Measurements from ENCODE around the gene TECR. TPM values are rescaled to one million over a fixed set of nuclear protein-coding genes. Genes with fewer than 3 reads are reported as not detected.
"Not testable (repeated sequence)": the region's sequence is repeated elsewhere in the genome, so short reads cannot be mapped to it uniquely, and the experiment has no call there.

TECR gene
- total RNA-seq, 1 donor from 2014 or later = 123 TPM

DNA sequence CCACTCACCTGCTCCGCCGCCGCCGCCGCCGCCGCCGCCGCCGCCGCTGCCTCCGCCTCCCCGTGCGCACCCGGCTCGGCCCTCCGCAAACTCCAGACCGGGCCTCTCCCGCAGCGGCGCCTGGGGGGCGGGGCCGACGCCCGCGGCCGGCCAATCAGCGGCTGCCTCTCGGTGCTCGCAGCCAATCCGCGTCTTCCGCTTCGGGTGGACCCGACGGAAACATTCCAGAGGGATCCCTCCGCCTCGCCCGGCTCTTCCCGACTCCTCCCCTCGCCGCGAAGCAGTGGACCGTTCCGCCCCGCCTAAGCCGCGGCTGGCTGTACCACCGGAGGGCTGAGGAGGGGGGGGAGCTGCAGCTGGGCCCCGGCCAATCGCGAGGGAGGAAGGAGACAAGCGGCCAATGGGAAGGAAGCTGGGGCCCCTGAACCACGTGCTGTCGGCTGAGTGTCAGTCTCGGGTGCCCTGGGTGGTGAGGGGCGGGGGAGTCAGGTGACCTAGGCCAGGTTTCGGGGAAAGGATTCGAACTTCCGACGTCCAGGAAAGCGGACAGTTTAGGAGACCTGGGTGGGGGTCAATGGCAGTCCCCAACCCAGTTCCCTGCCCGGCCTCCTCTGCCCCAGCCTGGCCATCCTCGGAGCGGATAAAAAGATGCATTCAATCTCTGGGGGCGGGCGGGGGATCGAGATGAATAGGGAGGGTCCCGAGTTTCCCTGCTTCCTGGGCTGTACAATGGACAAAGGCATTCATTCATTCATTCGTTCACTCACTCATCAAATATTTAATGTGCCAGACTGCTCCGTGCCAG, 33.2 kb upstream of the TECR start, which contains the start of gene GIPC1:
TSS of gene GIPC1 (minus strand) at position 99 of the 805 bp plus-strand sequence. CDS start 13,151 bp downstream, outside the sequence.
- DNase-seq = peak; percentile 98
- Histone ChIP-seq H3K4me3 (peak within 1 kb of the TSS; percentile 91), H3K9me3 (no peaks in the 10 kb centered on the region), H3K27ac (peak within 1 kb of the TSS; percentile 80), H3K27me3 (no peaks in the 10 kb centered on the region), H3K36me3 (no peaks in the 10 kb centered on the region), H3K4me1 (peaks cover 29% of the 10 kb centered on the region)
- intact Hi-C loops (cut with DNase I) = no loop called here
- TF ChIP-seq CTCF (IDR thresholded peaks at IDR 0.05) = no peak
- ATAC-seq = peak; percentile 97

DNA sequence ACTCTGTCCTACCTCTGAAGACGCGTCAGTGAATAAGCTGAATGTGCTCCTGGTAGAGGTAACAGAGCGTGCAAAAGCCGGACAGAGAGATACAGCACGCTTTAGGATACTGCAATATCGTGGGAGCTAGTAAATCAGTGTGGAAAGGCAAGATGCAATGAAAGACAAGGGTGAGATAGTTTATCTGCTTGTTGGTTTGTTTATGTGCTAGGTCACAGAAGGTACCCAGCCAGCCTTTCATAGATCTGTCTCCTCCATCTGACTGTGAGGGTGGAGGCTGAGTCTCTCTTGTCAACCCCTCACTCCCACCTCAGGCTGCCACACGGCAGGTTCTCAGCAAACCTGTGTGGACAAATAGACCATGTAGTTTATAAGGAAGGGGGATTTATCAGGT, 32.6 kb upstream of the TECR start:
- Histone ChIP-seq H3K4me3 (peak overlapping the region; percentile 91), H3K9me3 (no peaks in the 10 kb centered on the region), H3K27me3 (no peaks in the 10 kb centered on the region), H3K27ac (peak overlapping the region; percentile 80), H3K36me3 (no peaks in the 10 kb centered on the region), H3K4me1 (peaks cover 29% of the 10 kb centered on the region)
- DNase-seq (no peak), ATAC-seq (no peak)
- TF ChIP-seq CTCF (IDR thresholded peaks at IDR 0.05) = no peak
- intact Hi-C loops (cut with DNase I) = no loop called here

DNA sequence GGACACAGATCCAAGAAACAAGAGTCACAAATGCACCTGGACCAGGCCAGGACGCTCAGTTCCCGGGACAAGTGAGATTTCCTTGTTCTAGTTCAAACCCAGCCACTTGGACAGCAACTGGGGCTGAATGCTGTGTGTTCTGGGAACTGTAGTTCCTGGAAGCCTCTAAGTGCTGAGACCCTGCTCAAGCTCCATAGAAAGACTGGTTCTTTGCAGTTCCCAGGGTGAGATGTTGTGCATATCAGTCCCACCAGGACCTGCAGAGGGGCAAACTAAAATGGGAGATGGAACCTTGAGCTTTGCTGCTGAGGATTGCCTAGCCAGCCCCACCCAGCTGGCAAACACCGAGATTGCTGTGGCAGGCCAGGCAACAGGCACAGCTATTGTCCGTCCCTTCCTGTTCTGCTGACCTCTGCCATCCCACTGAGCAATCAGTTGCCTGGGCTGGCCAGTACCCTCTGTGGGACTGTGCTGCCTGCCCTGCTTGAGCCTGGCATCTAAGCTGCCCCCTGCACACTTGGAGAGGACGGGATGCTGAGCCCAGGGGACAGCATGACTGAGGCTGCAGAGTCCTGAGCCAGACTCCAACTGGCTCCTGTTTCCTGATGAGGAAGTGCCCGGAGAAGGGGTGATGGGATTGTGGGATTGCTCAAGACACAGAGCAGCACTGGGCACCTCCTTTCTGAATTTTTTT, 32.0 kb upstream of the TECR start:
- Histone ChIP-seq H3K4me3 (no peak overlapping the region), H3K36me3 (no peaks in the 10 kb centered on the region), H3K4me1 (peaks cover 31% of the 10 kb centered on the region), H3K9me3 (no peaks in the 10 kb centered on the region), H3K27me3 (no peaks in the 10 kb centered on the region), H3K27ac (peak overlapping the region; percentile 80)
- peak; percentile 9 for ATAC-seq
- no peak for TF ChIP-seq CTCF (IDR thresholded peaks at IDR 0.05)
- intact Hi-C loops (cut with DNase I) = no loop called here
- peak; percentile 71 for DNase-seq

DNA sequence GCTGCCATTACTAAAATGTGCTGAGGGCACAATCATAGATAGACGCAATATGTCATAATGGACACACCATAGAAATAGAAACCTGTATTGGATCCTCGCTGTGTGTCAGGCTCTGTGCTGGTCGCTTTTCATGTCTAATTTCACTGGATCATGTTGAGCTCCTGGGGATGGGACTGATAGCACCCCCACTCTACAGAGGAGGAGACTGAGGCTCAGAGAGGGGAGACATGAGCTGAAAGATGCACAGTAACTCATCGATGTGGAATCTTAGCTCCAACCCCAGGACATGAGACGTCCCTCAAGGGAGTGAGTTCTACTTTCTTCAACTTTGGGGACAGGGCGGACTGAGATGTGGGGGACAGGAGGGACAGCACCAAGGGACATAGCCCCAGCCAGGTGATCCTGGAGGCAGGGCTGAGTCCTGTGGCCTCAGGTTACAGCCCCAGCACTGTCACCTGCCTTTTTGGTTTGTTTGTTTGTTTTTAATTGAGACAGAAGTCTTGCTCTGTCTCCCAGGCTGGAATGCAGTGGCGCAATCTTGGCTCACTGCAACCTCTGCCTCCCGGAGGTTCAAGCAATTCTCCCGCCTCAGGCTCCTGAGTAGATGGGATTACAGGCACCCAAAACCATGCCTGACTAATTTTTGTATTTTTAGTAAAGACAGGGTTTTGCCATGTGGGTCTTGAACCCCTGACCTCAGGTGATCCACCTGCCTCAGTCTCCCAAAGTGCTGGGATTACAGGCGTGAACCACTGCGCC, 26.9 kb upstream of the TECR start:
- H3K4me3 ChIP-seq = no peak overlapping the region
- H3K27me3 ChIP-seq = no peaks in the 10 kb centered on the region
- H3K9me3 ChIP-seq = no peaks in the 10 kb centered on the region
- H3K27ac ChIP-seq = no peak overlapping the region
- peaks cover 17% of the 10 kb centered on the region for H3K4me1 ChIP-seq
- ATAC-seq = peak; percentile 36
- intact Hi-C loops (cut with DNase I) = no loop called here
- no peaks in the 10 kb centered on the region for H3K36me3 ChIP-seq
- no peak for TF ChIP-seq CTCF (IDR thresholded peaks at IDR 0.05)
- DNase-seq = no peak

GRCh38 chr19:14503285-14503684, 26.1 kb upstream of the TECR start:
- peaks cover 17% of the 10 kb centered on the region for H3K4me1 ChIP-seq
- no peaks in the 10 kb centered on the region for H3K36me3 ChIP-seq
- ATAC-seq (no peak), DNase-seq (no peak)
- intact Hi-C loops (cut with DNase I) = no loop called here
- H3K27ac ChIP-seq = no peak overlapping the region
- no peaks in the 10 kb centered on the region for H3K27me3 ChIP-seq
- no peak overlapping the region for H3K4me3 ChIP-seq
- no peak for TF ChIP-seq CTCF (IDR thresholded peaks at IDR 0.05)
- no peaks in the 10 kb centered on the region for H3K9me3 ChIP-seq

DNA sequence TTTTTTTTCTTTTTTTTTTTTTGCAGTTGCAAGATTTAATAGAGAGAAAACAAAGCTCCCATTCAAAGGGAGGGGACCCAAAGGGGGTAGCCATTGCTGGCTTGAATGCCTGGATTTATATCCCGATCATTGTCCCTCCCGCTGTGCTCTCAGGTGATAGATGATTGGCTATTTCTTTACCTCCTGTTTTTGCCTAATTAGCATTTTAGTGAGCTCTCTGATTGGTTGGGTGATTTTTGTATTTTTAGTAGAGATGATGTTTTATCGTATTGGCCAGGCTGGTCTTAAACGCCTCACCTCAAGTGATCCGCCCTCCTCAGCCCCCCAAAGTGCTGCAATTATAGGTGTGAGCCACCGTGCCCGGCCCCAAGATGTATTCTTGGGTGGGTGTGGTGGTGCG, 24.8 kb upstream of the TECR start:
- peaks cover 22% of the 10 kb centered on the region for H3K4me1 ChIP-seq
- H3K27ac ChIP-seq; DNase-seq; ATAC-seq; H3K27me3 ChIP-seq; H3K36me3 ChIP-seq; H3K4me3 ChIP-seq; intact Hi-C loops (cut with DNase I); H3K9me3 ChIP-seq: not testable (repeated sequence)
